ENCODE results near the gene TRIO. TPM values are rescaled to one million over a fixed set of nuclear protein-coding genes. Genes with fewer than 3 reads are reported as not detected.

The TRIO gene
- total RNA-seq, 1 experiment from 2014 or later: 88.8 TPM

GRCh38 chr5:14218897-14219573 is 75.9 kb downstream of the TRIO start:
- CTCF ChIA-PET: no interaction called here
- Mint-ChIP-seq H3K27me3 (ENCODE audit: low read depth) (no peaks in the 10 kb centered on the region), H3K4me3 (no peak overlapping the region)

GRCh38 chr5:14219800-14220512 is 76.8 kb downstream of the TRIO start:
- Mint-ChIP-seq H3K27ac (peak overlapping the region; percentile 20), H3K9me3 (peaks cover 5% of the 10 kb centered on the region), H3K36me3 (peaks cover 5% of the 10 kb centered on the region), H3K4me1 (peaks cover 86% of the 10 kb centered on the region), H3K27me3 (ENCODE audit: low read depth) (no peaks in the 10 kb centered on the region), H3K4me3 (no peak overlapping the region)
- CTCF ChIA-PET: interaction anchor here (0.5 to 1.2 kb wide), 4 partner anchors 39 to 231 kb away, joined by 3 read pairs; partner anchors contain the start of gene TRIO
- ATAC-seq (no peak), DNase-seq (ENCODE audit: low spot score) (no peak)
- POLR2A ChIA-PET: interaction anchor here (0.6 to 0.7 kb wide), 2 partner anchors 18 to 71 kb away, joined by 3 to 5 read pairs; no protein-coding TSS in a partner anchor
- TF ChIP-seq ERG (CRISPR knock-in tag; IDR thresholded peaks at IDR 0.05) (no peak), ETV6 (CRISPR knock-in tag; IDR thresholded peaks at IDR 0.05) (no peak), ARID4B (CRISPR knock-in tag; IDR thresholded peaks at IDR 0.05; ENCODE audit: borderline replicate concordance) (no peak), OVOL2 (CRISPR knock-in tag; IDR thresholded peaks at IDR 0.05; ENCODE audit: borderline replicate concordance) (no peak), MLX (CRISPR knock-in tag; IDR thresholded peaks at IDR 0.05) (no peak), ZNF281 (CRISPR knock-in tag; IDR thresholded peaks at IDR 0.05) (no peak), ZNF671 (CRISPR knock-in tag; IDR thresholded peaks at IDR 0.05) (no peak), AR (CRISPR knock-in tag; IDR thresholded peaks at IDR 0.05) (no peak), AFF4 (CRISPR knock-in tag; IDR thresholded peaks at IDR 0.05; ENCODE audit: borderline replicate concordance) (no peak), ZBTB21 (CRISPR knock-in tag; IDR thresholded peaks at IDR 0.05; ENCODE audit: borderline replicate concordance) (no peak)

More at GRCh38 chr5:14218897-14219573, 75.9 kb downstream of the TRIO start:
- peaks cover 5% of the 10 kb centered on the region for H3K36me3 Mint-ChIP-seq
- POLR2A ChIA-PET: interaction anchor here (0.7 kb wide), 1 partner anchor 19 kb away, joined by 3 read pairs; no protein-coding TSS in a partner anchor
- peaks cover 5% of the 10 kb centered on the region for H3K9me3 Mint-ChIP-seq
- no peak for ATAC-seq
- TF ChIP-seq ATF3 (CRISPR knock-in tag; conservative IDR thresholded peaks at IDR 0.05): no peak
- TF ChIP-seq RORB (CRISPR knock-in tag; IDR thresholded peaks at IDR 0.05): no peak
- no peak for TF ChIP-seq ZMAT4 (CRISPR knock-in tag; IDR thresholded peaks at IDR 0.05)
- no peak for TF ChIP-seq ELF4 (CRISPR knock-in tag; IDR thresholded peaks at IDR 0.05; ENCODE audit: low read depth)
- no peak for TF ChIP-seq FOXP1 (CRISPR knock-in tag; IDR thresholded peaks at IDR 0.05; ENCODE audit: borderline replicate concordance)
- peak overlapping the region; percentile 76 for H3K27ac Mint-ChIP-seq
- H3K4me1 Mint-ChIP-seq: peaks cover 91% of the 10 kb centered on the region
- no peak for DNase-seq (ENCODE audit: low spot score)
